HCT116 (cell line): ENCODE measurements around the gene TBCC. TPM values are rescaled to one million over a fixed set of nuclear protein-coding genes. Genes with fewer than 3 reads are reported as not detected.
"Not testable (repeated sequence)": the region's sequence is repeated elsewhere in the genome, so short reads cannot be mapped to it uniquely, and the experiment has no call there.

Source experiments
- ATAC-seq: fragments of 200-7000 bp; cut with Tn5 transposase; 2 replicates; pipeline ENCODE4 v1.9.1; 2020; ENCODE audit warnings: mild to moderate bottlenecking, moderate library complexity
- BruUV-seq: library from RNA; stranded (reverse); fragments of 400-500 nt; replicated peaks from 2 replicates; lab custom pipeline; 2021; lab: Mats Ljungman, UMichigan
- CTCF ChIA-PET: fragments of 300-600 bp; sonication (Branson Sonifier 250); formaldehyde crosslinking; loops from one replicate; lab custom pipeline; 2021; ENCODE audit warnings: antibody characterized with exemption; lab: Charles Lee
- POLR2A ChIA-PET: fragments of 300-600, 350-600 bp; sonication (Branson Sonifier 250); formaldehyde crosslinking; loops from one replicate; lab custom pipeline; 2021; ENCODE audit warnings: antibody characterized with exemption; lab: Charles Lee
- RAD21 ChIA-PET, 2 experiments: fragments of 300-600 bp; sonication (Branson Sonifier 250); formaldehyde crosslinking; loops; one replicate each; lab custom pipeline; 2023; ENCODE audit warnings: low total read pairs in 2 of 2; ENCODE audit not compliant: uncharacterized antibody in 2 of 2, unreplicated experiment in 2 of 2, low non-redundant PET in 1 of 2; lab: Charles Lee
- DNase-seq: peaks from one replicate; pipeline ENCODE4 v3.0.0-alpha.2; 2010; ENCODE audit warnings: low read depth, low spot score
- H2AFZ ChIP-seq: fragments of 200-600 bp; shearing (Covaris generic), sonication (generic); 2 replicates; pipeline ENCODE4 v1.6.1; 2017; ENCODE audit warnings: low read depth, mixed run types, mixed read lengths, antibody characterized with exemption, low read length; ENCODE audit not compliant: poor library complexity, severe bottlenecking
- H3K27ac ChIP-seq: 2 replicates; pipeline ENCODE4 v1.5.1; 2012; ENCODE audit warnings: low read depth, low read length
- H3K27me3 ChIP-seq: fragments of 200-600 bp; sonication (generic); 2 replicates; pipeline ENCODE4 v1.6.1; 2016; ENCODE audit warnings: mixed run types, low read length, mixed read lengths; ENCODE audit not compliant: insufficient read depth
- H3K36me3 ChIP-seq, 2 experiments: fragments of 200-500 bp in 1 of 2; fragments of 200-600 bp in 1 of 2; sonication (Bioruptor generic) in 1 of 2; sonication (generic) in 1 of 2; 2 replicates each; pipeline versions ENCODE4 v1.5.1 to v1.6.1; 2014 to 2016; ENCODE audit warnings: low read length in 2 of 2, inconsistent platforms in 1 of 2, mixed read lengths in 1 of 2, mixed run types in 1 of 2; ENCODE audit not compliant: insufficient read depth in 2 of 2, control insufficient read depth in 1 of 2
- H3K4me1 ChIP-seq, 2 experiments: fragments of 200-600 bp in 1 of 2; sonication (generic) in 1 of 2; 2 replicates each; pipeline versions ENCODE4 v1.5.1 to v1.6.1; 2012 to 2017; ENCODE audit warnings: low read length in 2 of 2, inconsistent platforms in 1 of 2, mild to moderate bottlenecking in 1 of 2, mixed read lengths in 1 of 2, mixed run types in 1 of 2, moderate library complexity in 1 of 2; ENCODE audit not compliant: insufficient read depth in 2 of 2, control insufficient read depth in 1 of 2
- H3K4me2 ChIP-seq: fragments of 200-600 bp; sonication (generic); 2 replicates; pipeline ENCODE4 v1.6.1; 2017; ENCODE audit warnings: mixed run types, low read length, mixed read lengths
- H3K4me3 ChIP-seq, 2 experiments: fragments of 200-600 bp in 1 of 2; sonication (generic) in 1 of 2; replicated peaks in 1 of 2; 2 replicates each; pipeline ENCODE4 v1.5.1; 2011 to 2016; ENCODE audit warnings: low read length in 2 of 2, control low read depth in 1 of 2, low read depth in 1 of 2, mild to moderate bottlenecking in 1 of 2, mixed read lengths in 1 of 2, mixed run types in 1 of 2
- H3K79me2 ChIP-seq: fragments of 200-600 bp; sonication (generic); 2 replicates; pipeline ENCODE4 v1.6.1; 2017; ENCODE audit warnings: mild to moderate bottlenecking, mixed run types, low read length, moderate library complexity, mixed read lengths; ENCODE audit not compliant: insufficient read depth
- H3K9ac ChIP-seq: fragments of 200-600 bp; sonication (generic); 2 replicates; pipeline ENCODE4 v1.6.1; 2016; ENCODE audit warnings: low read length, mixed read lengths
- H3K9me2 ChIP-seq: fragments of 200-600 bp; sonication (generic), shearing (Covaris generic); 2 replicates; pipeline ENCODE4 v1.6.1; 2017; ENCODE audit warnings: mixed run types, mild to moderate bottlenecking, moderate library complexity; ENCODE audit not compliant: insufficient read depth
- H3K9me3 ChIP-seq, 2 experiments: fragments of 200-500 bp in 1 of 2; fragments of 200-600 bp in 1 of 2; sonication (Bioruptor generic) in 1 of 2; sonication (generic) in 1 of 2; 2 replicates each; pipeline ENCODE4 v1.6.1; 2014 to 2017; ENCODE audit warnings: low read length in 2 of 2, mixed read lengths in 2 of 2, inconsistent platforms in 1 of 2, low read depth in 1 of 2, mild to moderate bottlenecking in 1 of 2, mixed run types in 1 of 2, moderate library complexity in 1 of 2; ENCODE audit not compliant: control insufficient read depth in 1 of 2, insufficient read depth in 1 of 2
- H4K20me1 ChIP-seq: fragments of 200-600 bp; sonication (generic), shearing (Covaris generic); 2 replicates; pipeline ENCODE4 v1.6.1; 2017; ENCODE audit warnings: mixed run types, mild to moderate bottlenecking, moderate library complexity; ENCODE audit not compliant: insufficient read depth
- CBX3 ChIP-seq: IDR thresholded peaks from 2 replicates; pipeline ENCODE4 v1.6.1; 2012; ENCODE audit warnings: low read depth
- CEBPB ChIP-seq: IDR thresholded peaks from 2 replicates; pipeline ENCODE4 v1.6.1; 2012; ENCODE audit warnings: low read depth
- ELF1 ChIP-seq: IDR thresholded peaks from 2 replicates; pipeline ENCODE4 v1.6.1; 2012; ENCODE audit warnings: low read depth, borderline replicate concordance
- EZH2 ChIP-seq: fragments of 200-600 bp; sonication (generic); IDR thresholded peaks from 2 replicates; pipeline ENCODE4 v1.6.1; 2017; ENCODE audit warnings: antibody characterized with exemption, mixed run types
- EZH2phosphoT487 ChIP-seq: fragments of 200-600 bp; IDR thresholded peaks from 2 replicates; pipeline ENCODE4 v1.6.1; 2018; ENCODE audit warnings: antibody characterized with exemption, borderline replicate concordance
- FOSL1 ChIP-seq: IDR thresholded peaks from 2 replicates; pipeline ENCODE4 v1.6.1; 2012; ENCODE audit warnings: low read depth
- JUND ChIP-seq: IDR thresholded peaks from 2 replicates; pipeline ENCODE4 v1.6.1; 2012
- POLR2AphosphoS5 ChIP-seq: IDR thresholded peaks from 2 replicates; pipeline ENCODE4 v1.6.1; 2011; ENCODE audit warnings: mild to moderate bottlenecking, low read depth, low read length, moderate library complexity
- RAD21 ChIP-seq: IDR thresholded peaks from 2 replicates; pipeline ENCODE4 v1.6.1; 2012; ENCODE audit warnings: low read depth, mild to moderate bottlenecking
- SIN3A ChIP-seq: IDR thresholded peaks from 2 replicates; pipeline ENCODE4 v1.6.1; 2012; ENCODE audit warnings: low read depth
- SP1 ChIP-seq: IDR thresholded peaks from 2 replicates; pipeline ENCODE4 v1.6.1; 2012; ENCODE audit warnings: low read depth
- SRF ChIP-seq: IDR thresholded peaks from 2 replicates; pipeline ENCODE4 v1.6.1; 2012; ENCODE audit warnings: low read depth
- YY1 ChIP-seq: IDR thresholded peaks from 2 replicates; pipeline ENCODE4 v1.6.1; 2011; ENCODE audit warnings: low read length, low read depth, moderate library complexity, mild to moderate bottlenecking; ENCODE audit not compliant: insufficient replicate concordance; ENCODE audit errors: extremely low read depth
- ZFX ChIP-seq: fragments of 450-650 bp; IDR thresholded peaks from 2 replicates; pipeline ENCODE4 v1.6.1; 2017
- intact Hi-C: fragments of 100-400 bp; cut with micrococcal nuclease; formaldehyde crosslinking; loops from 2 replicates; pipeline ENCODE4 v1.10.0; 2022
- total RNA-seq: library from RNA; stranded (reverse); gene quantifications from one replicate; pipeline ENCODE4 v1.2.1, GENCODE V29; 2021; ENCODE audit not compliant: unreplicated experiment
- TF ChIP-seq, protein P1 (sequence below): IDR thresholded peaks from 2 replicates; pipeline ENCODE4 v1.6.1; 2011; ENCODE audit warnings: mild to moderate bottlenecking, low read length, moderate library complexity; ENCODE audit not compliant: insufficient replicate concordance; ENCODE audit errors: extremely low read depth

TBCC gene
- total RNA-seq, 1 experiment from 2014 or later, result 17.1 TPM

DNA sequence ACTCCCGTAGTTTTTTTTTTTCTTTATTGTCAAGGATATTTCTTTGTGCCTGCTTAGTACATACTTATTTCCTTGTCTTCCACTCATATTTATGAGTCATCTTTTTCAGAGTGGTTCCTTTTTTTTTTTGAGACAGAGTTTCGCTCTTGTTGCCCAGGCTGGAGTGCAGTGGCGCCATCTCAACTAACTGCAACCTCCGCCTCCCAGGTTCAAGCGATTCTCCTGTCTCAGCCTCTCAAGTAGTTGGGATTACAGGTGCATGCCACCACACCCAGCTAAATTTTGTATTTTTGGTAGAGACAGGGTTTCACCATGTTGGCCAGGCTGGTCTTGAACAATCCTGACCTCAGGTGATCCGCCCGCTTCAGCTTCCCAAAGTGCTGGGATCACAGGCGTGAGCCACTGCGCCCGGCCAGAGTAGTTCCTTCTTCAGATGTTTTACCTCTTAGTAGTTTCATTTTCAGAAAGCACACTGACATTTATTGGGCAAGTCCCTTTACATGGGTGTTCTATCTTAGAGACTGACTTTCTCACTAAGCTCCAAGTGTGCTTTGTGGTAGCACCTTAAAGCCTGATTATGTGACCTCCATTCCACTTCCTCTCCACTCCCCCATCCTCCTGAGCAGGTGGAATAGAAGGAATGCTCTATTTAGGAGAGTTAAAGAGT, 29.1 kb upstream of the TBCC start:
- RAD21 ChIA-PET, H3K4me3 ChIP-seq, H3K79me2 ChIP-seq, CTCF ChIA-PET, DNase-seq, intact Hi-C loops, H3K9me3 ChIP-seq, H3K9ac ChIP-seq, H2AFZ ChIP-seq, H3K9me2 ChIP-seq, H3K27ac ChIP-seq, H3K36me3 ChIP-seq, ATAC-seq, BruUV-seq, H3K27me3 ChIP-seq, H4K20me1 ChIP-seq: not testable (repeated sequence)
- H3K4me1 ChIP-seq, result peaks cover 17 to 46% of the 10 kb centered on the region in 2 experiments
- peak overlapping the region; percentile 17; the same call in 1 of the 2 replicates for H3K4me2 ChIP-seq
- TF ChIP-seq CBX3, result peak; percentile 38; the same call in 1 of the 2 replicates
- POLR2A ChIA-PET, result interaction anchor here (0.9 kb wide), 1 partner anchor 9 kb away, joined by 3 read pairs; no protein-coding TSS in a partner anchor

DNA sequence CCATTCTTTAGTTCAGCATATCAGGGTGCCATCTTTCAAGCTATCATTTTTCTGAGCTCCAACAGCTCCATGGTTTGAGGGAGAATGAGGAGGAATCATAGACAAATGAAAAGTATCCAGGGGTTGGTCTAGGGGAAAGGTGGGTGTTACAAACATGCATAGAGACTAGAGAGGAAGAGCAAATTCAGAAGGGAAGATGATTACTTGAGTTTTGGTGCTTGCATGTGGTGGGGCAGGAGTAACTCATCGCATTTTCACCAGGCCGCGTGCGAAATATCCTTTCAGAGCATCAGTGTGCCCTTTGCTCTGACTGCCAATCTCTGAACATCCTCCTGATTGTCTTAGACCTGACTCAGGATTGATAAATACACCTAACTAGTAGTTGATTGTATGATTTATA, 28.3 kb upstream of the TBCC start:
- POLR2A ChIA-PET, result interaction anchor here (1.3 kb wide), 1 partner anchor 7 kb away, joined by 3 read pairs; the partner anchor contains the start of gene BICRAL
- ATAC-seq (no peak), DNase-seq (no peak)
- BruUV-seq, result no TSS peak
- H3K27me3 ChIP-seq, result no peaks in the 10 kb centered on the region
- no peak overlapping the region for H3K4me3 ChIP-seq
- no peak overlapping the region for H3K9ac ChIP-seq
- RAD21 ChIA-PET, result no interaction called here
- H3K9me2 ChIP-seq, result no peaks in the 10 kb centered on the region
- CTCF ChIA-PET, result no interaction called here
- H3K4me2 ChIP-seq, result peak overlapping the region; percentile 17; the same call in 1 of the 2 replicates
- no peak overlapping the region for H3K27ac ChIP-seq
- intact Hi-C loops, result no loop called here
- no peaks in the 10 kb centered on the region for H3K9me3 ChIP-seq
- H3K36me3 ChIP-seq, result no peaks in the 10 kb centered on the region
- H2AFZ ChIP-seq, result no peak overlapping the region
- peaks cover 13 to 40% of the 10 kb centered on the region in 2 experiments for H3K4me1 ChIP-seq
- H3K79me2 ChIP-seq, result no peaks in the 10 kb centered on the region
- no peaks in the 10 kb centered on the region for H4K20me1 ChIP-seq
- TF ChIP-seq ZFX (no peak), SP1 (no peak), SRF (no peak), EZH2 (no peak), SIN3A (no peak), YY1 (no peak), EZH2phosphoT487 (no peak), POLR2AphosphoS5 (no peak), ELF1 (no peak), CEBPB (no peak), FOSL1 (no peak), JUND (no peak), RAD21 (no peak)
- TF ChIP-seq, protein P1, sequence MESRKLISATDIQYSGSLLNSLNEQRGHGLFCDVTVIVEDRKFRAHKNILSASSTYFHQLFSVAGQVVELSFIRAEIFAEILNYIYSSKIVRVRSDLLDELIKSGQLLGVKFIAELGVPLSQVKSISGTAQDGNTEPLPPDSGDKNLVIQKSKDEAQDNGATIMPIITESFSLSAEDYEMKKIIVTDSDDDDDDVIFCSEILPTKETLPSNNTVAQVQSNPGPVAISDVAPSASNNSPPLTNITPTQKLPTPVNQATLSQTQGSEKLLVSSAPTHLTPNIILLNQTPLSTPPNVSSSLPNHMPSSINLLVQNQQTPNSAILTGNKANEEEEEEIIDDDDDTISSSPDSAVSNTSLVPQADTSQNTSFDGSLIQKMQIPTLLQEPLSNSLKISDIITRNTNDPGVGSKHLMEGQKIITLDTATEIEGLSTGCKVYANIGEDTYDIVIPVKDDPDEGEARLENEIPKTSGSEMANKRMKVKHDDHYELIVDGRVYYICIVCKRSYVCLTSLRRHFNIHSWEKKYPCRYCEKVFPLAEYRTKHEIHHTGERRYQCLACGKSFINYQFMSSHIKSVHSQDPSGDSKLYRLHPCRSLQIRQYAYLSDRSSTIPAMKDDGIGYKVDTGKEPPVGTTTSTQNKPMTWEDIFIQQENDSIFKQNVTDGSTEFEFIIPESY, result no peak
- TF ChIP-seq, all 23 proteins: peak for 0
